DMS79 treated with DMSO at 0.1 percent for 48 hours (cell line): ENCODE data around the gene ZBTB3.
"Not testable (repeated sequence)": the region's sequence is repeated elsewhere in the genome, so short reads cannot be mapped to it uniquely, and the experiment has no call there.

Experiments used
- DNase-seq: peaks from one replicate; lab custom pipeline; 2025; lab: John Stamatoyannopoulos, UW

ZBTB3 gene

DNA sequence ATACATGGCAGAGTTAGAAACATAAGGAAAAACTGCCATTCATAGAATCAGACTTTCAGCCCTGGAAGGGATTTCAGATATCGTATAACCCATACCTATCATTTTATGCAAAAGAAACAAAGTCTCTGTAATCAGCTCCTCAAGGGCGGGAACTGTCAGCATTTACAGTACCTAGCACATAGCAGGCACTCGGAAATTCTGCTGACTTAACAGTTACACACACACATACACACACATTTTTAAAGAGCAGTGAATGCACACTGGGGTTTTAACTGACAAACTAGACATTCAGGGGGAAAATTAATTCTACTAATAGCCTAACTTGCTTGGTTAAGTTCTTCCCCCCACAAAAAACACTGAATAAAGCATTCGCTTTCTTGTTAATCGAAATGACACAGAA lies 37.8 kb downstream of the ZBTB3 start:
- DNase-seq: no peak

DNA sequence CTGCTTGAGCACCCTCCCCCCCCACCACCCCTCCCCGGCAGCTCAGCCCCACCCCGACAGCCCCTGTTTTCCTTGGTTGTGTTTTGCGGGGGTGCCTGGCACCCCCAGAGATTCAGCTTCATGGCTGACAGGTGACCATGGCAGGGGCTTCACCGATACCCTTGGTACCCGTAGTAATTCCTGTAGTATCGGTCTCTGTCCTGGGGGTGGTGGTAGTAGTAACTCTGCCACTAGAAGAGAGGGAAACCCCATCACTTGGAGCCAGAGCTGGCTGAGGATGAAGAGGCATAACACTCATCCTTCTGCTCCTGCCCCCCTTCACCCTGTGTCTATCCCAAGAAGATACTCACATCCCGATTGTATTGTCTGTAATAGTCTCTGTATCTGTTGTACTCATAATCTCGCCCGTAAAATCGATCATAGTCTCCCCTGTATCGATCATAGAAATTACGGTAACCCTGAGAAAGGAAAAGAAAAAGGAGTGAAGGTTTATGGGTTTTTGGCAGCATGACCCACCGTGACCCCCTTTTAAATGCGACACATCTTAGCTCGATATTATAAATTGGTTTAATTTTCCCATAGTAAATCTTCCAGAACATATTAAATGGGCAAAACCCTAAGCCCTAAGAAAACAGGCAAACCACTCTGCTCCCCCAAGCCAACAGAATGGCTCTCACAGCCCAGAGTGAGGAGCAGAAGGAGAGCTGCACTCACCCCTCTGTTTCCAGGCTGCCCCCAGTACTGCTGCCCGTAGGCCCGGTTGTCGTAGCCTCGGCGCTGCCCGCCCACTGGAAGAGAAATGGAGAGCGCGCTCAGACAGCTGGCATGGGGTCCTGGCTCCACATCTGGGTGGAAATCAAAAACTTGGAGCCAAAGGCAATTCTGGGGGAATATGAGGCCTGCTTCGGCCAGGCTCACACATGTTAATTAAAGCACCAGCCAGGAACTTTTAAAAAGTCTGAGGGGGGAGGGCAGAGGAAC lies 38.5 kb downstream of the ZBTB3 start:
- no peak for DNase-seq

DNA sequence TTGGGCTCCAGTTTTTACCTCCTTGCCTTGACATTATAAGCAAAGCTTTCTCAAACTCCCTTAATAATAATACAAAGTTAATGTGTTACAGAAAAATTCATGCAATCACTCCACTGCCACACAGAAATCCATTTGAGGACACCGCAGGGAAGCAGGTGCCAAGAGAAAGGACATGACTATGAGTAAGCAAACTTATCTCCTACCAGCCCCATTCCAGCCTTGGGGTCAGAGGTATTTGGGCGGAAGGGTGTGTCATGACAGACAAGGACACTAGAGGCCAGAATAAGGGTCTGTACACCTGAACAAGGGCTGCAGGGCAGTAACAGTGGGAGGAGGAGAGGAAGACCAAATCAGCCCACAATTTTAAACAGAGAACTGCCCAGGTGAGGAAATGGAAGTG lies 40.6 kb downstream of the ZBTB3 start:
- no peak for DNase-seq

DNA sequence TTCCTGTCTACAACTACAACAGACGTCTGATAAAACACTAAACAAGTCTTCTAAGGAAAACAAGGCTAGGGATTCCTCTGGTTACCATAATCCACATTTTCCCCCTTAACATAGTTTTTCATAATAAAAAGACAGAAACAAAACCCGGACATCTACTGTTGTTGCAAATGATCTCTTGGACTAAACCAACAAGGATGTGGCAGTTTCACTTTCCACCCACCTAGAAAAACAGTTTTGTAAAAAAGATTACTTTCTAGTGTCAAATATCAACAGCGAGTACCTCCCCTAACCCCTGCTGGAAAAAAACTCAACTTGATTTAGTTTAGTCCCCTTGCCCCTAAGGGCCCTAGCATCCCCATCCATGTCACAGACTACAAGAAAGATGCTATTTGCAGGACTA lies 41.1 kb downstream of the ZBTB3 start:
- DNase-seq: no peak

DNA sequence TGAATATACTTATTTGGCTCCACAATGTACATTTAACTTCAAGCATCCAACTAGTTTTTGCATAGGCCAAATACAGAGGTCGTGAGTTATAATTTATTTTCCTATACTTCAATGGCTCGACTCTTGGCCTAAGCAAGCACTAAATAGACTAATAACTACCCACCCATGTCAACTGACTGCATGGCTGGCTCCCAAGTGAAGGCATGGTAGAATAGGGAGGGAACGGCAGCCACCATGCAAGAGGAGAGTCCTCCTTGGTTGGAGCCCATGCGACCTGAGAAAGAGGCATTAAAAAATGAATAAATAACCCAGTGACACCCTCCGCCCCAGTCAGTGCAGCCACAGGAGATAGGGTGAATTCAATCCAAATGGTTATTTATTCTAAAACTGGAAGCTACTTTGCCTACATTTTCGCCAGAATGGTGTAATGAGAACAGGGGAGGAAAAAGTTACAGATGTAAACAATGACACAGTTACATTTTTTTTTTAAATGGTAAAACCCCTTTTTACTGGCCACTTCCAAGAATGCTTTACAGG lies 41.6 kb downstream of the ZBTB3 start:
- DNase-seq: no peak

DNA sequence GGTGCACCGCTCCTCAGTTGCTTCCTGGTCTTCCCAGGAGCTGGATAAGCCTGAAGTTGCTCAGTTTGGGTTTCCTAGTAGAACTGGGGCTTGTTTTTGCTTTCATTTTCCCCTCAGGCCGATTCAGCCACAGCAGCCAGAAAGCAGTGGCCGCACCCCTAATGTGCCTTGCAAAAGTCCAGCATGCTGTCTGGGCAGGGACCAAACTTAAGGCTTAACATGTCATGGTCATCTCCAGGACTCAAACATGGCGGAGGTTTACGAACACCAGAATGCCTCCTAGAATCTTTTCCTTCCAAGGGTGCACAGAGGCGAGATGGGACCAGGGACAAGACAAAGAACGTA lies 44.0 kb downstream of the ZBTB3 start:
- DNase-seq: no peak

DNA sequence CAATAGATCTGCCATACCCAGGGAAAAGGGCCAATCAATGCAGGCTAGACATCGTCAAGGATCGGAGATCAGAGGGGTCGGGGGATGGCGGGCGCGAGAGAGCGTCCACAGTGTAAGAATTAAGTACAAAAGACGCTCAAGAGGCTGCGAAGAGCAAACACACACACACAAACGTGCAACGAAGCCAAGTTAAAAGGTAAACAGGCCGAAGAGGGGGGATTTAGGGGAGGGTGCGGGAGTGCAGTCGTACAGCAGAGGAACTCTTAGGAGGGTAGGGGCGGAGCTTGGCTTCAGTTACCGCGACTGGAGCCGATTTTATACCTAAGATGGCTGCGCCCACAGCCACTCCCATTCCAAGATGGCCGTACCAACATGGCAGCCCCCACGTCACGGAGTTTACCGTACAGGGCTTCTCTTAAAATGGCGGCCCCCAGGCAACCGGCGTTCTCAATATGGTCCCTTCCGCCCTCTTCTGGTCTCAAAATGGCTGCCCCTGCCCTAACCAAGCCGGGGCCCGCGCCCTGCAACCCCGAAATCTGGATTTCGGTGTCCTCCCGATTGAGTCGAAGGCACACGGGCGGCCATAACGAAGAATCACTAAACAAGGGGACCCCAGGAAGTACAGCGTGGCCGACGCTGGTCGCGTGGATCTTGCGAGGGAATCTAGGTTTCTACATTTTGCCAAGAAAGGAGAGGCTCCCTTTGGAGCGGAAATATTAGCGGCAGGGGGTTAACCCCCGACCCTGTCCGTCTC lies 44.5 kb downstream of the ZBTB3 start:
- peak; percentile 99 for DNase-seq

DNA sequence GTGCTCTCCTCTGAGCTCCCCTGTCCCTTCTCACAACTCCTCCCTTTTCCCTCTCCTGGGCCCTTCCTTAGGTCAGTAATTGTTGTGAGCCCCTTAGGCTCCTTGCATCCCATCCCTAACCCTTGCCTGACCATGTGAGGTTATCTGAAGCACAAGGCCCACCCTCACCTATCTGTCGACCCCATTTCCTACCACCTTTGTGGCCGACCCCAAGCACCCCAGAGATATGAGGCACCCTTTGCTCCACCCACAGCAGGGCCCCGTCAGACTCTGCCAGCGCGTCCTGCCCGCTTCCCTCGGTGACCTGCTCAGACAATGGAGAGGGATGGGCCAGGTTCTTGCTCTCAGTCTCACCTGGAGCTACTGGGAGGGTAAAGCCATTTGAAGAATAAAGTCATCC lies 45.2 kb downstream of the ZBTB3 start:
- peak; percentile 73 for DNase-seq

DNA sequence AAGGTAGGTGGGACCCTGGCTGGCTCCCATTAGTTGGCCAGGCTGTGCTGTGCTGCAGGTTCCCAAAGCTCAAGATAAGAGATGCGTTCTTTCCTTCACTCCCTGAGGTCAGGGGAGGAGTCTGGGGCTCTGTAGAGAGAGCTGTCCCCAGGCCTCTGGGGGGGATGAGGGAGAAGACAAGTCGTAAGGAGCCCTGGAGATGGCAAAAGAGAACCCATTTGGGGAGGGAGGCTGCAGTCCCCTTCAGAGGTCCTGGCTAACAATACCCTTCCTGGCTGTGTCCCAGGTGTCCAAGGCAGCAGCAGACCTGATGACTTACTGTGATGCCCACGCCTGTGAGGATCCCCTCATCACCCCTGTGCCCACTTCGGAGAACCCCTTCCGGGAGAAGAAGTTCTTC lies 45.6 kb downstream of the ZBTB3 start:
- DNase-seq: no peak

DNA sequence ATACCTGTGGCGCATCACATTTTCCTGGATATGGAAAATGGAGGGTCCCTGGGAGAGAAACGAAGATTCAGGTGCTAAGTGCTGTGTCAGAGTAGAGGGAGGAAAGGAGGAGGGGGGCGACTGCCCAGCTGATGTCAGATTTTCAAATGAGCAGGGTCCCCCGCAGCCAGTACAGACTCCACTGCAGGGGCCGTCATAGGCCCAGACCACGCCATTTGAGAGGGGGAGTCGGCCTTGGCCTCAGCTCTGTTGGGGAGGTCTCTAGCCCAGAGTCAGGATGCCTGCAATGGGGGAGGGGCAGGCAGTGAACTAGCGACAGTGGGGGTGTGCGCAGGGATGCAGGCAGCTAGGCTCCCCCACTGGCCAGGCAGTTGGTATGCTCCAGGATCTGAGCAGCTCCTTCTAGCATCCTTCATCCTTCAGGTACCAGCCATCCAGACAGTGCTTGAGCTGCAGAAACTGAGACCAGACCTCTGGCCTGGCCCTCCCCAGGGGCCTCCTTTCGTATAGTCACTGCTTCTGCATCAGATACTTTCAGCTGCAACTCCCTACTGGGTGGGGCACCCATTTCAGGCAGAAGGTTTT lies 46.6 kb downstream of the ZBTB3 start, which contains the start of the genes BSCL2 and GNG3:
BSCL2 (minus strand) TSS at position 148 of the 585 bp plus-strand sequence. CDS start 229 bp downstream, outside the sequence.
GNG3 (plus strand) TSS at position 400 of the 585 bp plus-strand sequence. CDS start 620 bp downstream, outside the sequence.
- DNase-seq: peak; percentile 96

DNA sequence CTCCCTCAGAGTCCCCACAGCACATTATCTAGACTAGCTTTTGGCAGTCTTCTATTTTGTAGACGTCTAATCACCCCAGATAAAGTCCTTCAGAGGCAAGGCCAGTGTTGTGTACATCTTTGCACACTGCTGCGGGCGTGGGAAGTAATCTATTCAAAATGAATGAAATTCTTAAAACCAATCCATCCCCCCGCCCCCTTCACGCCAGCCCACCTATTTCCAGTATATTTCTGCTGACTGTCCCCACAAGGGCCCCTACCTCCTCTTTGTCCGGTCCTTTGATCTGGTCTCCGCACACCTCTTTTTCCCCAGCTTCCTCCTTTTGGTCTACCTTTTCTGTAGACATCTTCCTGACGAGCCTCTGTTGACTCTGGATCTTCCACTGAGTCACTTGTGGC lies 47.1 kb downstream of the ZBTB3 start:
- DNase-seq: no peak

DNA sequence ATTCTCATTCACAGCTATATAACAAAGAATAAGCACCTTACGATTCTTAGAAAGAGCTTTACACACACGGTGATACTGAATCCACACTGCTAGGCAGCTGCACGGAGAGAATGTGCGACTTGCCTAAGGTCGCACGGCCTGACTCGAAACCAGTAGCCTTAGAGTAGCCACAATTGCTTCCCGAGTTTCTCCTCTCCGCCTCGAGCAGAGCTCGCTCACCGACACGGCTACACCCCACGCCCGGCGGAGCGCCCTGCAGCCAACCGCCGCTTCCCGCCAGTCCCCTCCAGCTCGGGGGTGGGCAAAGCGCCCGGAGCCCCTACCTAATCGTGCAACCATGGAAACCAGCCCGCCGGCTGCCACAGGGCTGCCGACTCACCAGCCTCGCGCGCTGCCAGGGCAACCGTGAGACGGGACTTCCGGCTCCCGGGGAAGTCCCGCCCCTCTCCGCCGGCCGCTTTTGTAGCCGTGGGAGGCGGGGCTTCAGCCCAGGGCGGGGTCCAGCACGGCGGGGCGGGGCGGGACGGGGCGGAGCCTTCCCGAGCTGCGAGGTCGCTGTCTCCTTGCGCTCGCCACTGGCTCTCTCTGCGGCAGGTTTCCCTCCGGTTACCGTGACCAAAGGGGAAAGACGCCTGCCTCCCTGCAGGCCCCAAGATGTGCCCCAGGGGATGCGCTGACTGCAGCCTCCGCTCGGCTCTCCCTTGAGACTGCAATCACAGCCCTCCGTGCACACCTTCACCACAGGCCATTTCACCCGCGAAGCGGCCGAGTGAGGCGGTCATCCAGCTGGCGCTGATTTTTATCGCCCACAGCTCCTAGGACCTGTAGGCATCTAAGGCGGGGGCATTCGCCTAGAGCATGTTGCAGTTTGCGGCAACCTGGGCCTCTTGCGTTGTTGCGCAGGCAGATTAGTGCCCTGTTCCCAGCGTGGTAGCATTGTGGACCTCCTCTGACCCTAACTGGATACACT lies 47.8 kb downstream of the ZBTB3 start:
- peak; percentile 94 for DNase-seq

DNA sequence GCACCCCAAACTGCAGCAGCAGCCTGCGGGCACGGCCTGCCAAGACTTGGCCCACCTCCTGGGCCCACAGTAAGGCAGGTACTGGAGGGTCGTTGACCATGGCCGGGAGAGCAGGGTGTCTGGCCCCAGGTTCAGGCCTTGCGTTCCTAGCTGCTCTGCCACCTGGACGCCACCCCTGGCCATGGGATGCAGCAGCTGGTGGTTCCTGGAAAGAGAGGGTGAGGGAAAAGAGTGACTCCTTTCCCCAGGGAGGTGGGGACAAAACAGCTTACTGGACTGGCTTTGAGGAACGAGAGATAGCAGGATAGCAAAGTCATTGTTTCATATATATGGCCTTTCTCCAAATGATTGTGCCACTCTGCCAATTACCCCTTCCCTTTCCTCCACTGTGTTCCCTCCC lies 48.5 kb downstream of the ZBTB3 start:
- DNase-seq: peak; percentile 58

DNA sequence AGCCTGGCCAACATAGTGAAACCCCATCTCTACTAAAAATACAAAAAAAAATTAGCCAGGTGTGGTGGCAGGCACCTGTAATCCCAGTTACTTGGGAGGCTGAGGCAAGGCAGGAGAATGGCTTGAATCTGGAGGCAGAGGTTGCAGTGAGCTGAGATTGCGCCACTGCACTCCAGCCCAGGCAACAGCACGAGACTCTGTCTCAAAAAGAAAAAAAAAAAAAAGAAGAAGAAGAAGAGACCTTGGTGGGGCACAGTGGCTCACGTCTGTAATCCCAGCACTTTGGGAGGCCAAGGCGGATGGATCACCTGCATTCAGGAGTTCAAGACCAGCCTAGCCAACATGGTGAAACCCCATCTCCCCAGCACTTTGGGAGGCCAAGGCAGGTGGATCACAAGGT lies 50.0 kb downstream of the ZBTB3 start:
- not testable (repeated sequence) for DNase-seq

DNA sequence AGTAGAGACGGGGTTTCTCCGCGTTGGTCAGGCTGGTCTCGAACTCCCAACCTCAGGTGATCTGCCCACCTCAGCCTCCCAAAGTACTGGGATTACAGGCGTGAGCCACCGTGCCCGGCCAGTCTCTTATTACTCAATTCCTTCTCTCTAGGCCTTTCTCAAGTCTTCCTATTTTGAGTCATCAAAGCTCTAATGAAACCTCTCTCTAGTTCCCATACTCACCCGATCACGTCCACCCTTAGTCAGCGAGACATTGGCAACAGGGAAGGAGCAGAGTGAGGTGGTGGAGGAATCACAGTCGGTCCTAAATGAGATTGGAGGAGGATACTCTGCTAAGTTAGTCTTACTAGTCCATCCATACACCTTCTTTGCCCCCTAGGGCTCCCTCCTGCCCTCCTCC lies 51.7 kb downstream of the ZBTB3 start:
- DNase-seq: no peak
